Endometrium (tissue), 2 donors: ENCODE data around the gene TERB2.
A peak's percentile ranks its signal among the peaks of the same experiment; 100 is the strongest.
"Not testable (repeated sequence)": the region's sequence is repeated elsewhere in the genome, so short reads cannot be mapped to it uniquely, and the experiment has no call there.

Source experiments
- FAIRE-seq: peaks from 2 replicates; lab custom pipeline; 2012; peaks lifted over from hg19 to GRCh38; lab: Jason Lieb, UNC
- donor health status: control.
- donor health status: control.

The TERB2 gene, protein sequence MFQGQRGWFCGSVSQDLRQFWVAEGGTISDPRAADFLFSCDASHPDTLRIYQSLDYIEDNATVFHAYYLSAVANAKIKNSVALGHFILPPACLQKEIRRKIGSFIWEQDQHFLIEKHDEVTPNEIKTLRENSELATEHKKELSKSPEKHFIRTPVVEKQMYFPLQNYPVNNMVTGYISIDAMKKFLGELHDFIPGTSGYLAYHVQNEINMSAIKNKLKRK

DNA sequence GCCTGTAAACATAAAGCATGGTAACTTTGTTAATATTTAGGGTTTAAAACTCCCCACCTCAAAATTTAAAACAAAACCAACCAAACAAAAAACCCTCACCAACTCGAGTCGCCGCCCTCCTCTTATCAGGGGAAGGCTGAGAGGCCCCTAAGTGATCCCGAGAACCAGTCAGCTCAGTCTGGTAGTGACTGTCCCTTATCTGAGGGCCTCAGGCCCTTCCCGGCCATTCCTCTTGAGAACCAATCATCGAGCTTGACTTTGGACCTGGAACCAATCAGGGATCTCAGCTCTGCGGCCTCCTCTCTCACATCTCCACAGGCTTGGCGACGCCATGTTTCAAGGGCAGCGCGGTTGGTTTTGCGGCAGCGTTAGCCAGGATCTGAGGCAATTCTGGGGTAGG lies at the start of gene TERB2:
Gene TERB2, plus strand, starts transcription at position 300 of the 400 bp plus-strand sequence. Its CDS starts 32 bp downstream, at position 332.
- no peak for FAIRE-seq

DNA sequence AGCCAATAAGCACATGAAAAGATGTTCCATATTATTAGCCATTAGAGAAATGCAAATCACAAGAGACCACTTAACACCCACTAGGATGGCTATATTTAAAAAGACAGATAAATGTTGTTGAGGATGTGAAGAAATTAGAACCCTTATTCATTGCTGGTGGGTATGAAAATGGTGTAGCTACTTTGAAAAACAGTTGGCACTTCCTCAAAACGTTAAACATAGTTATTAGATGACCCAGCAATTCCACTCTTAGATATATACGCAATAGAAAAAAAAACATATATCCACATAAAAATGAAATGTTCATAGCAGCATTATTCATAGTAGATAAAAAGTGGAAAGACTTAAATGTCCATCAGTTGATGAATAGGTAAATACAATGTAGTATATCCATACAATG lies 47.1 kb upstream of the TERB2 start:
- FAIRE-seq: no peak

DNA sequence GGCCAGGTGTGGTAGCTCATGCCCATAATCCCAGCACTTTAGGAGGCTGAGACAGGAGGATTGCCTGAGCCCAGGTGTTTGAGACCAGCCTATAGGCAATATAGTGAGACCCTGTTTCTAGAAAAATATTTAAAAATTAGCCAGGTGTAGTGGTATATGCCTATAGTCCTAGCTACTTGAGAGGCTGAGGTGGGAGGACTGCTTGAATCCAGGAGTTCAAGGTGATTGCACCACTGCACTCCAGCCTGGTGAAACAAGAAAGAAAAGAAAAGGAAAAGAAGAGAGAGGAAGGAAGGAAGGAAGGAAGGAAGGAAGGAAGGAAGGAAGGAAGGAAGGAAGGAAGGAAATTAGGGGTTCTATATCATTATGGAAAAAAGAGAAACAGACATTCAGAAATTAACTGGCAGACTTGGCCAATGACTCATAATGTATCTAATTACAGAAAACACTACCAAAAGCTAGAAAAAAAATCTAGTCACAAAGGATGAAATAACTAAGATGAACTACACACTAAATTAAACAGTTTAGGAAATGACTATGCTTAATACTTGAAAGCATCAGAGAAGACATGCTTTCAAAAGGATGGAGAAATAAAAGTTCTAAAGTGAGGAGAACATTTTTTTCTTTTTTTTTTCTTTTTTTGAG lies 45.4 kb upstream of the TERB2 start:
- FAIRE-seq: no peak

DNA sequence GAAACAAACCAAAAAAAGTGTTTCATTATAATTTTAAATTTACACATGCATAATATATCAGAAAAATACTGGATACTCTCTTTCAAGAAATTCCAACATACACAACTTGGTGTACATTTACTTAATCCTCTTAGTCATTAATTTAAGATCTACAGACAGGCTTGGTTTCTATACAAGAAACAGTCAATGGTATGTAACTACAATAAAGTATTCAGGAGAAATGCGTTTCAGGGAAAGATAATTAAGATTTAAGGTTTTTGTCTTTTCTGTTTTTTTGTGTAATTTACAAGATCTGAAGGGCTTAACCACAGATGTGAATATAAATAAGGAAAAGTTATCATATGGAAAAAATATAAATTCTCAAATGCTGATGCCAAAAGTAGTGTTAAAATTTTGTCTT lies 44.3 kb upstream of the TERB2 start:
- not testable (repeated sequence) for FAIRE-seq

DNA sequence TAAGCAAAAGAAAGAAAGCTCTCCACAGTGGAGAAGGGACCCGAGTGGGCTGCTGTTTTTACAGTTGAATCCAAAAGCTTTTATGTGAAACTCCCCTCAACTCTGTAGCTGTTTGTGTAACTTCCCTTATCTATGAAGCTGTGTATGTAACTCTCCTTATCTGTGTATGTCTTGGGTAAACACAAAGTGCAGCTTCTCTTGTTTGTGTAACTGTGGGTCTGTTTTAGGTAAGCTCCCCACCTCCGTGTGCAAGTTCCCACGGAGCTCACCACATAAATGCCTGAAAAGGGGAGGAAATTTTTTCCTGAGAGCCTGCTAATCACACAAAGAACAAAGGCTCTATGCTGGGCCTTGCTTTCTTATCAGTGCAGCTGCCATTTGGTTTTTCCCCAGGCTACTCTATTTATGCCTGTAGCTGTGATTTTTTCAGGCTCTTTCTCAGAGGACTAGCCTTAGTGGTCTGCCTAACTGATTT lies 43.5 kb upstream of the TERB2 start:
- not testable (repeated sequence) for FAIRE-seq

DNA sequence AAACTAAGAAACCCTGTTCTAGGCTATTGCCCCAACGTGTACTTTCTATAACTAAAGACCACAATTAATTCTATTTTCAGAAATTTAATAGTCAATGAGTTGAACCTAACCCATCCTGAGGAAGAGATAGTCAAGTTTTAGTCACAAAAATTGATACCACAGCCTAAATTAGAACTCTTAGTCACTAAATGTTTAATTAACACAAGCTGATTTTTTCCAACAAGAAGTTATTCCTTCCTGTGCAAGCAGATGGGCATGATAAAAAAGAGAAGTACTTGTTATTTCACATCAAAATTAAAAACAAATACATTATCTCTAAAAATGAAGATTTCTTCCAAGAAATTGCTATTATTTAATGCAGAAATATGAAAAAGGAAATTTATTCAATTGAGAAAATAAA lies 38.4 kb upstream of the TERB2 start:
- no peak for FAIRE-seq

DNA sequence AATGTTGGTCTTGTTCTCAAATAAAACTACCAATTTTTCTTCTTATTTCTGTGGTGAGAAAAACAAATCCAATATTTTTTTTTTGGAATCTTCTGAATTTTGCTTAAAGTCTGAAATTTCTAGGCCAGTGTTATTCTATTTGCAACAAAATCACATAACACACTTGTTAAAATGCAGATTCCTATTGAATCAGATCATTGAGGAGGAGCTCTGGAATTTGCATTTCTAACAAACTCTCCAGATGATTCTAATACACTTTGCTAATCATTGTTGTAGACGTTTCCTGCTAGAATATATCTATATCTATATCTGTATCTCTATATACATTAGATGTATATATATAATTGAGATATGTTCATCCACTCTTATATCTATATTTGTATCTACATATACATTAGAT lies 27.8 kb upstream of the TERB2 start:
- peak; percentile 21 for FAIRE-seq

DNA sequence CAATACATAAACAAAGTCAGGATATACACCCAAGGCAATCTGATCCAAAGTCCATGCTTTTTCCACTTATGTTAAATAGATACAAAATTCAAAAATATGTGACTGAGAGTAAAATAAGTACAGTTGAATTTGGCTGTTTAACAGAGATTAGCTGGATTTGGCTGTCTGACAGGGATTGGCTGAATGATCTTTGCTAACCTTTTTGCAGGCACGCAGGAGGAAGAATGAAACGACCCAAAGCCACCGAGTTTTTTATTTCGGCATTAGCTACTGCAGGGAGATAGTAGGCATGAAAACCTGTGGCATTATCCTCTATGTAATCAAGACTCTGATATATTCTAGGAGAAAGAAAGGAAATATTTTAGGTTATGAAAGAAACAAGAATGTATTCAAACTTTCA lies 26.2 kb upstream of the TERB2 start:
- FAIRE-seq: not testable (repeated sequence)

DNA sequence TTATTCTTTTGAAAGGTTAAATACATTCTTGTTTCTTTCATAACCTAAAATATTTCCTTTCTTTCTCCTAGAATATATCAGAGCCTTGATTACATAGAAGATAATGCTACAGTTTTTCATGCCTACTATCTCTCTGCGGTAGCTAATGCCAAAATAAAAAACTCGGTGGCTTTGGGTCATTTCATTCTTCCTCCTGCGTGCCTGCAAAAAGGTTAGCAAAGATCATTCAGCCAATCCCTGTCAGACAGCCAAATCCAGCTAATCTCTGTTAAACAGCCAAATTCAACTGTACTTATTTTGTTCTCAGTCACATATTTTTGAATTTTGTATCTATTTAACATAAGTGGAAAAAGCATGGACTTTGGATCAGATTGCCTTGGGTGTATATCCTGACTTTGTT lies 1.8 kb downstream of the TERB2 start:
- FAIRE-seq: not testable (repeated sequence)

DNA sequence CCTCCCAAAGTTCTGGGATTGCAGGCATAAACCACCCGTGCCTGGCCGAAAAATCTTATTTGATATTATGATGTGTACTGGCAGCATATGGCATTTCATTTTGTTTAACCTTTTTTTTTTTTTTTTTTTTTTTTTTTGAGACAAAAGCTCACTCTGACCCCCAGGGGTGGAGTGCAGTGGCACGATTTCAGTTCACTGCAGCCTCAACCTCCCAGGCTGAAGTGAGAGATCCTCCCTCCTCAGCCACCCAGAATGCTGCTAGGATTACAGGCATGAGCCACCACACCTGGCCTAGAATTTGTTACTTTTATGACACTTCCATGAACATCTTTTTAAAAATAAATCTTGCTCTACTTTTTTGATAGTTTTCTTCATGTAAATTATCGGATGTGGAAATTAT lies 12.0 kb downstream of the TERB2 start:
- FAIRE-seq: no peak

DNA sequence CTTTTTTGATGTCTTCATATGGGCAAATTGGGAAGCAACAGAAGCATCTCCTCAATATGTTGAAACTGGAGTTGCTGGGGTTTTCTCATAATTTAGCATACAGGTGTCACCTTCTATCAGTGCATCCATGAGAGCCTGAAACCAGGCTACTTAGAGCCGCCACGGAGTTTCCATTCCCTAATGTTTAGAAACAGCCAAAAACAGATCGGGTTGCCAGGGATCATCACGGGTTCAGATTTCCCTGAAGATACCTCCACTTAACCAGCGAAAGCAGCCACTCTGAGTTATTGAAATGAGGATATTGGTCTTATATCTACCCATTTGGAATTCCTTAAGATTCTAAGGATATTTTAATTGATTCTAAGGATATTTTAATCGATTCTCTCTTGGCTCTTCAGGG lies 14.5 kb downstream of the TERB2 start:
- FAIRE-seq: no peak

DNA sequence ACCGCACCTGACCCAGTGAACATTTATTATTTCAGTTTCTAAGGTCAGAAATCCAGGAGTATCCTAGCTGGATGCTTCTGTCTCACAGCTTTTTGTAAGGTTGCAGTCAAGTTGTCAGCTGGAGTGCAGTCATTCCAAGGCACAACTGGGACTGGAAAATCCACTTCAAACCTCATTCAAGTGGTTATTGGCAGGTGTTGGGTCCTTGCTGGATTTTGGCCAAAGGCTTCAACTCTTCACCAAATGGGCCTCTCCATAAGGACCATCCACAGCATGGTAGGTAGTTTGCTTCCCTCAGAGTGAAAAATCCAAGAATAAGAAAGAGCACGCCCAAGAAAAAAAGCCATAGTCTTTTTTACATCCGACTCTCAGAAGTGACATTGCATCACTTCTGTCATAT lies 19.7 kb downstream of the TERB2 start:
- not testable (repeated sequence) for FAIRE-seq

DNA sequence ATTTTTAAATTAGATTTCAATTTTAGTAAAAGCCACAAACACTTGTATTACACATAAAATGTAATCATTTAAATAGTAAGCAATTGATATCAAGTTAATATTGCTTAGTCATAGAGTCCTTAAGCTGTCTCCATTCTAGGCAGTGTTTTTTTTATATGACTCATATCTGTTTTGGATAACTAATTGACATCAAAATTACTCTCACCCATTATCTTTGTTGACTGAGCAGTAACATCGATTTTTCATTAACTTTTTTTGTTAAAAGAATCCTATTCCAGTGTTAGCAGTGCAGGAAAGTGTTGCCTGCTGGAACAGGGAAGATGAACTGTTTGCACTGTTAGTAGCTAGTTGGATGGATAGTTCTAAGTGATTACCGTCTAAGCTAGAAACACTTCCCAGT lies 21.3 kb downstream of the TERB2 start:
- not testable (repeated sequence) for FAIRE-seq

DNA sequence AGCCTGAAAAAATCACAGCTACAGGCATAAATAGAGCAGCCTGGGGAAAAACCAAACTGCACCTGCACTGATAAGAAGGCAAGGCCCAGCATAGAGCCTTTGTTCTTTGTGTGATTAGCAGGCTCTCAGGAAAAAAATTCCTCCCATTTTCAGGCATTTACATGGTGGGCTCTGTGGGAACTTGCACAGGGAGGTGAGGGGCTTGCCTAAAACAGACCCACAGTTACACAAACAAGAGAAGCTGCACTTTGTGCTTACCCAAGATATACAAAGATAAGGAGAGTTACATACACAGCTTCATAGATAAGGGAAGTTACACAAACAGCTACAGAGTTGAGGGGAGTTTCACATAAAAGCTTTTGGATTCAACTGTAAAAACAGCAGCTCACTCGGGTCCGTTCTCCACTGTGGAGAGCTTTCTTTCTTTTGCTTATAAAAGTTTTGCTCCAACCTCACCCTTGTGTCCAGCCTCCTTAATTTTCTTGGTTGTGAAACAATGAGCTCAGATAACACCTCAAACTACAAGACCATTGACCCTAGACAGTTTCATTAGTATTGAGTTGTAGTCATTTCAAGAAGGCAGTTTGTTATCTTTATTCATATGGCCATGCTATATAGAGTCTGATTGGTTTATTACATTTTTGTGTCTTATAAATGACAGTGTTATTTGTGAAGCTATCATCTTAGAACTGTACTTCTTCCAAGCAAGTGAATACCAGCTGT lies 23.3 kb downstream of the TERB2 start:
- FAIRE-seq: not testable (repeated sequence)

DNA sequence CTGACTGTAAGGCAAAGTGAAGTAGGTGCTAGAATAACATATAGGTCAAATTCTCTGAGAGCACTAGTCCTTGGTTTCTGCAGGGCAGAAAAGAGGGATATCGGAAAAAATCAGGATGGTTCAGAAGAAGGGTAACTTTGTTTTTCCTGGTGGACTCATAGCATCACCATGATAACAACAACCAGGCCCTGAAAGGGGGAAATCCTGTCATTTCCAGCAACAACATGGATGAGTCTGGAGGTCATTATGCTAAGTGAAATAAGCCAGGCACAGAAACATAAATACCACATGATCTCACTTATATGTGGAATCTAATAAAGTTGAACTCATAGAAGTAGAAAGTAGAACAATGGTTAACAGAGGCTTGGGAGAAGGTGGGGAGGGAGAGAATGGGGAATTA lies 27.7 kb downstream of the TERB2 start:
- FAIRE-seq: not testable (repeated sequence)

DNA sequence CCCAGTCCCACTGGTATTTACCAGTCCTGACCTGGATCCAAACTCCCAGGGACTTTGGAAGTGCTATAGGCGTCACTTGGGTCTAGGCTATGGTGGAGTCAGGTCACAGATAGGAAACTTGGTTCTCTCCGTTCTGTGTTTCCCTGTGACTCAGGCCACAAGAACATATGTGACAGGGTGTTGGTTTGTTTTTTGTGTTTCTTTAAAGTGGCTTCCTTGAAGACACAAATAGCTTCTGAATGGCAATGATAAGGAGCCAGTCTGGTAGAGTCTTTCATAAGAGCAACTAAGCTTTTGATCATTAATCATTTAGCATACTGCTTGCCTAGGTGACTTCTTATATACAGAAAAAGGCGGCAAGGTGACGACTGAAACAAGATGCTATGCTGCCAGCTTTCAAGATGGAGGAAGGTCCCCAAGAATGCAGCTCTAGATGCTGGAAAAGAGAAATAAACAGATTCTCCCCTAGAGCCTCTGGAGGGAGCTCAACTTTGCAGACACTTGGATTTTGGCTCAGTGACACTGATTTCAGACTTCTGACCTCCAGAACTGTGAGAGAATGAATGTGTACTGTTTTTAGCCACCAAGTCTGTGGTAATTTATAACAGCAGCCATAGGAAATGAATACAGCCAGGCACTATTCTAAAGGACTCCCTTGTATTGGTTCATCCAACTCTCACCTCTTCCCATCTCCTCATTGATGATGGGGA lies 30.0 kb downstream of the TERB2 start:
- not testable (repeated sequence) for FAIRE-seq

DNA sequence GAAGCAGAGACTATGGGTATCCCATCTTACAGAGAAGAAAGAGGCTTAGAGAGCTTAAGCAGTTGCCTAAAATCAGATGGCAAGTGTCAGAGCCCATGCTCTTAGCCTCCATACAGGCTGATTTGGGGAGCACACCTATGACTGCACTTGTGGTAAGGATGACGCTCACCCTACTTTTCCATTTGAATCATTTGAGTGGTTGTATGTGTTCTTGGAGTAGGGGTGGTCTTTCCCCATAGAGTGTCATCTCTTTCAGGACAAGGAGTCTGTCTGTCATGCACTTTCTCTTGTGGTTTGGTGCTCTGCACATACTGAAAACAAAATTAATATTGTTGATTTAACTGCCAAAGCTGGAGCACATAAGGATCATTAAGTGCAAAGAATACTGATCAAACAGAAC lies 31.2 kb downstream of the TERB2 start:
- not testable (repeated sequence) for FAIRE-seq

DNA sequence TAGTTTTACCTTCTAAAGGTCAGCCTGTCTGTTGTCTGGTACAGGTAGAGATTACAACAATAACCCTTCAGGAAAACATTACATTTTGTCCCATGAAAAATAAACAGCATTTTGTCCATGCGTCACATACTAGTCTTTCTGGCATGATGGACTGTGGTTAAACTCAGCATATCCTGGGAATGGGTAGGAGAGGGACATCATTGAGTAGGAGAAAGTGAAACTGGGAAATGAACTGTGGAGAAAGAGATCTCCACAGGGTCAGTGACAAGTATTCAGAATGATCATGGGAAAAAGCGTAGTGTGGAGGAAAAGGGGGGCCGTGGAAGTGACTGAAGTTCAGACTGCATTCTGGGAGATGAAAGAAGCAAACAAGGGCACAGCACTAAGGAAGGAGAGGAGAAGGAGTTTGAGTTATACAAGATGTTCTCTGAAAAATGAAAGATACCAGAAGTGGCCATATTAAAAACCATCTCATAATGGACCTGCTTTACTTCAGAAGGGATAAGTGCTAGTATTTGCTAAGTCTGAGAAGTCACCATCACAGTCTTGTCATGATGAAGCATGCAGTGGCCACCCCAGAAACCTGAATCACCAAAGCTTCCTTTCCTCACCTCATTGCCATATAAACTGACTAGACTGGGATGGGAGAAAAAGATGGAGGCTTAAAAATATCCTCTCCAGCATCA lies 31.8 kb downstream of the TERB2 start:
- not testable (repeated sequence) for FAIRE-seq

DNA sequence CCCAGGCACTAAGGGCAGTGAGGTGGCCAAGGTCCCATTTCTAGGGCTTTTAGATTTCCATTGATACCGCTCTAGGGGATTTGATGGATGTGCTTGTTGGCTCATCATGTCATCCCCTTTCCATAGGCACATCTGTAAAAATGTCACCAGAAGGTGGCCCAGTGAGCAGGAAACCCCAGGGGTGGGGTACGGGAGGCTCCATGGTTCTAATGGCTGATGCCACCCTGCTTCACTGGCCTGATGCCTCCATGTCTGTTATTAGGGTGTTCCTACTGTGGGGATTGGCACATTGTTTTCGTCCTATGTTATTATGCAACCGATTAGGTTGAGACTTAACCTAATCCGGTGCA lies 32.4 kb downstream of the TERB2 start:
- FAIRE-seq: not testable (repeated sequence)

DNA sequence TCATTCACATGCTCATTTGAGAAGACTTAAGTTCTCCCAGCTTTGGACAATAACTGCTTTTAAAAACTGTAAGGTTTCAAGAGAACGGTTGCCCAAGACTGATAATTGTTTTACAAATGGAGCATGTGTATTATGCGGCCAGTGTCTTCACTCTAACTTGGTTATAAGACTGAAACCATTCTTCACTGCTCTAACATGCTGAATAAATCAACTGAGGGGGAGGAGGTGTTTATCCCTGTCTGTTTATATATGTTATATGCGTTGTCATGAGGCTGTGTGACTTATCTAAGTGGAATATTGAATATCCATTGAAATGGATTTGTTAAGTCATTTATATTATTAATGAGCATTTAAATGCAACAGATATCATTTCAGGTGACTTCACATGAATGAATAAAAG lies 41.1 kb downstream of the TERB2 start:
- not testable (repeated sequence) for FAIRE-seq

DNA sequence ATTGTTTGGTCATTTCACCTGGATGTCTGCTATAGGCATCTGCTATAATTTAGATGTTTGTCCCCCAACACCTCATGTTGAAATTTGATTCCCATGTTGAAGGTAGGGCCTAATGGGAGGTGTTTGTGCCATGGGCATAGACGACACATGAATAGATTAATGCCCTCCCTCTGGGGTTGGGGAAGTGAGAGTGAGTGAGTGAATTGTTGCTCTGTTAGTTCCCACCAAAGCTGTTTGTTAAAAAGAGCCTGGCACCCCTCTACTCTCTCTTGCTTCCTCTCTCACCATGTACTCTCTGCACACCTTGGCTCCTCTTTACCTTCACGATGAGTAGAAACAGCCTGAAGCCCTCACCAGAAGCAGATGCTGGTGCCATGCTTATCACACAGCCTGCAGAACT lies 42.6 kb downstream of the TERB2 start:
- no peak for FAIRE-seq

DNA sequence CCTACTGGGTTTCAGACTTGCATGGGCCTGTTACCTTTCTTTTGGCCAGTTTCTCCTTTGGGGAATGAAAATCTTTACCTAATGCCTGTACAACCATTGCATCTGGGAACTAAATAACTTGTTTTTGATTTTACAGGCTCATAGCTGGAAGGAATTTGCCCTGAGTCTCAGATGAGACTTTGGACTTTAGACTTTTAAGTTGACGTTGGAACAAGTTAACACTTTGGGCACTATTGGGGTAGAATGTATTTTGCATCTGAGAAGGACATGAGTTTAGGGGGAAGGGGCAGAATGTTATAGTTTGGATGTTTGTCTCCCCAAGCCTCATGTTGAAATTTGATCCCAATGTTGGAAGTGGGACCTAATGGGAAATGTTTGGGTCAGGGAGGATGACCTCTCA lies 44.7 kb downstream of the TERB2 start:
- FAIRE-seq: not testable (repeated sequence)
